Natural killer cell treated with Interleukin-12 subunit alpha and Interleukin-12 subunit beta and Interleukin-15 and Interleukin-18, amount 100 ng/mL, for 72 hours (primary cell): ENCODE measurements around the gene ATPAF2. TPM values are rescaled to one million over a fixed set of nuclear protein-coding genes. Genes with fewer than 3 reads are reported as not detected.
A peak's percentile ranks its signal among the peaks of the same experiment; 100 is the strongest.

ENCODE experiments used
- ATAC-seq, 2 donors: fragments of 150-1000 bp; cut with Tn5 transposase in 1 of 2; sonication (Bioruptor Pico), chemical (Tn5 transposase) in 1 of 2; 2 replicates each; pipeline ENCODE4 v1.10.0; 2021
- DNase-seq: peaks from one replicate; pipeline ENCODE4 v3.0.0; 2022; ENCODE audit warnings: low spot score
- H3K27ac Mint-ChIP-seq, 2 donors: 1 replicate in 1 of 2; 2 replicates in 1 of 2; pipeline ENCODE4 v1.8.0; 2022; ENCODE audit warnings: mixed read lengths in 2 of 2, mild to moderate bottlenecking in 1 of 2, moderate library complexity in 1 of 2
- H3K27me3 Mint-ChIP-seq, 2 donors: 1 replicate in 1 of 2; 2 replicates in 1 of 2; pipeline ENCODE4 v1.8.0; 2022; ENCODE audit warnings: mixed read lengths in 2 of 2
- H3K36me3 Mint-ChIP-seq: one replicate; pipeline ENCODE4 v1.8.0; 2022; ENCODE audit warnings: mixed read lengths
- H3K4me1 Mint-ChIP-seq, 2 donors: 1 replicate in 1 of 2; 2 replicates in 1 of 2; pipeline ENCODE4 v1.8.0; 2022; ENCODE audit warnings: low read depth in 2 of 2, mixed read lengths in 2 of 2, mild to moderate bottlenecking in 1 of 2
- H3K4me3 Mint-ChIP-seq: one replicate; pipeline ENCODE4 v1.8.0; 2022; ENCODE audit warnings: mixed read lengths
- H3K9me3 Mint-ChIP-seq: 2 replicates; pipeline ENCODE4 v1.8.0; 2022; ENCODE audit warnings: mixed read lengths
- total RNA-seq, 2 donors: library from RNA; stranded (reverse); gene quantifications; one replicate each; pipeline ENCODE4 v1.2.3, GENCODE V29; 2022

Gene ATPAF2
- total RNA-seq, 2 donors from 2014 or later = 40.1 to 52.1 TPM

- no peaks in the 10 kb centered on the region for H3K36me3 Mint-ChIP-seq
- DNase-seq = no peak
- no peak overlapping the region for H3K4me3 Mint-ChIP-seq
- no peak overlapping the region for H3K27ac Mint-ChIP-seq
- H3K9me3 Mint-ChIP-seq = no peaks in the 10 kb centered on the region
- no peaks in the 10 kb centered on the region for H3K27me3 Mint-ChIP-seq
- ATAC-seq = no peak
- H3K4me1 Mint-ChIP-seq = no peaks in the 10 kb centered on the region
Observed at GRCh38 chr17:17994271-17995069, 44.5 kb downstream of the ATPAF2 start.

DNA sequence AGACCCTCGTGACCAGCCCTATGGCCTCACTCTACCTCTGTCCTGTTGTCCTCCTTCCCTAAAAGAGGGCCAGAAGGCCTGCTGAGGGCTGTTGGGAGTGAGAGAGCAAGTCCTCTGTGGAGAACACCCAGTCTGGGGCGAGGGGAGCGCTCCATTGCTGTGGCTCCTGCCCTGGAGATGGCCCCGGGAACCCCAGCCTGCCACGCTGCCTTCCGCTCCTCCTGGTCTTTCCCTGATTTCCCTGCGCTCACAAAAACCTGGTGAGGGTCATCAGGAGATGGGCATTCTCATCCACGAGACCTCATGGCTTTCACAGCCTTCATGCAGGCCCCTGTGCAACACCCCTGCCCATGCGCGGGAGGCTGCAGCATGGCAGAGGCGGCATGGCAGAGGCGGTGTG is 45.1 kb downstream of the ATPAF2 start:
- no peaks in the 10 kb centered on the region for H3K4me1 Mint-ChIP-seq
- H3K4me3 Mint-ChIP-seq = no peak overlapping the region
- no peak overlapping the region for H3K27ac Mint-ChIP-seq
- H3K9me3 Mint-ChIP-seq = no peaks in the 10 kb centered on the region
- no peaks in the 10 kb centered on the region for H3K36me3 Mint-ChIP-seq
- ATAC-seq = no peak
- no peak for DNase-seq
- no peaks in the 10 kb centered on the region for H3K27me3 Mint-ChIP-seq

GRCh38 chr17:17993366-17993765 is 45.6 kb downstream of the ATPAF2 start:
- no peaks in the 10 kb centered on the region for H3K36me3 Mint-ChIP-seq
- H3K4me1 Mint-ChIP-seq = no peaks in the 10 kb centered on the region
- DNase-seq (no peak), ATAC-seq (no peak)
- H3K27me3 Mint-ChIP-seq = no peaks in the 10 kb centered on the region
- H3K27ac Mint-ChIP-seq = no peak overlapping the region
- no peaks in the 10 kb centered on the region for H3K9me3 Mint-ChIP-seq
- H3K4me3 Mint-ChIP-seq = no peak overlapping the region

DNA sequence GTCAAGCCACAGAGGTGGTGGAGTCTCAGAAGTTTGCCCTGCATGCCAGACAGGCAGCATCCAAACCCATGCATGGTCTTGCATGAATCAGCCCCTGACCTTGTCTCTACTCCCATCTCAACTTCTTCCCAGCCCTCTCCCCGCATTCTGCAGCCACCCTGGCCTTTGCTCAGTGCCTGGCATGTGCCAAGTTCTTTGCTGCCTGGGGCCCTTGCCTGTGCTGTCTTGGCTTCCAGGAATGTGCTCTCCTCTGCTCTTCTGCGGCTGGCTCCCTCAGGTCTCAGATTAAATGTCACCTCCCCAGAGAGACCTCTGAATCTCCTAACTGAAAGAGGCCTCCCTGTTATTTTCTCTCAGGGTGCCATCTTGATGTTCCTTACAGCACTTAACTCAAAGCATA is 48.7 kb downstream of the ATPAF2 start:
- Mint-ChIP-seq H3K27ac (no peak overlapping the region), H3K9me3 (no peaks in the 10 kb centered on the region), H3K4me1 (no peaks in the 10 kb centered on the region), H3K36me3 (no peaks in the 10 kb centered on the region), H3K27me3 (no peaks in the 10 kb centered on the region), H3K4me3 (no peak overlapping the region)
- no peak for ATAC-seq
- DNase-seq = no peak

DNA sequence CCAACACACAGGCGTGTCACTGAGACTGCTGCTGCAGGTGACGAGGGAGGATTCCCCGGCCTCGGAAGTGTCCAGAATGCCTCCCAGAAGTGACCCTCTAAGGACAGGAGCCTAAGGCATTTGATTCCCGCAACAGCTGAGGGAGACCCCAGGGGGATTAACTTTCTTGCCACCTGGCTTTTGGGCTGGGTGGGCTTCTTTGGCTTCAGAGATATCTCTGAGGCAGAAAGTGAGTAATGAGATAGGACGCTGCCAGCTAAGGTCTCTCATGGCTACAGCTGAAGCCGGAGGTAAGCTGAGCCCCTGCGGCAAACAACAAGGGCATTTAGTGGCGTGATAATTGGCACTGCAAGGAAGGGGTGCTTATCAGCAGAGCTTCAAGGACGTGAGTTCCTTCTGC is 49.4 kb downstream of the ATPAF2 start:
- no peak for DNase-seq
- H3K27ac Mint-ChIP-seq = no peak overlapping the region
- H3K4me3 Mint-ChIP-seq = no peak overlapping the region
- no peak for ATAC-seq
- H3K4me1 Mint-ChIP-seq = no peaks in the 10 kb centered on the region
- no peaks in the 10 kb centered on the region for H3K27me3 Mint-ChIP-seq
- H3K9me3 Mint-ChIP-seq = no peaks in the 10 kb centered on the region
- no peaks in the 10 kb centered on the region for H3K36me3 Mint-ChIP-seq

DNA sequence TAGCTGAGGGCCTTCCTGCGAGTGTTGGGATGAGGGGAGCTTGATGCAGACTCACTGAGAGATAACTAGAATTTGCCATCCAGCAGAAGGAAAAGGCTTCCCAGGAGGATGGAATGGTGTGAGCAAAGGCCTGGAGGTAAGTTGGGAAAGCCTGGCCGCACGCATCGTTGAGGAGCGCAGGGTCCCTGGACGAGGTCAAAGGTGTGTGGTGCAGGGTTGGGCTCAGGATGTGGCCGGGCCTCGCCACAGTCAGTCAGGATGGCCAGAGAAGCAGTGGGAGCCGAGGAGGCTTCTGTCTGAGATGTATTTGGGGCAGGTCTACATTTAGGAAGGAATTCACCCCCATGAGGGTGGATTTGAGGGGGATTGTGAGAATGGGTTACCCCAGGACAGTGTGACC is 49.9 kb downstream of the ATPAF2 start:
- ATAC-seq = no peak
- no peaks in the 10 kb centered on the region for H3K27me3 Mint-ChIP-seq
- no peak for DNase-seq
- H3K9me3 Mint-ChIP-seq = no peaks in the 10 kb centered on the region
- H3K4me3 Mint-ChIP-seq = no peak overlapping the region
- H3K4me1 Mint-ChIP-seq = no peaks in the 10 kb centered on the region
- H3K27ac Mint-ChIP-seq = no peak overlapping the region
- H3K36me3 Mint-ChIP-seq = no peaks in the 10 kb centered on the region

GRCh38 chr17:17988427-17988945 is 50.5 kb downstream of the ATPAF2 start:
- H3K27ac Mint-ChIP-seq = no peak overlapping the region
- no peaks in the 10 kb centered on the region for H3K36me3 Mint-ChIP-seq
- H3K27me3 Mint-ChIP-seq = no peaks in the 10 kb centered on the region
- H3K4me1 Mint-ChIP-seq = no peaks in the 10 kb centered on the region
- ATAC-seq (no peak), DNase-seq (no peak)
- H3K4me3 Mint-ChIP-seq = no peak overlapping the region
- no peaks in the 10 kb centered on the region for H3K9me3 Mint-ChIP-seq

GRCh38 chr17:17987901-17988300 is 51.1 kb downstream of the ATPAF2 start:
- no peaks in the 10 kb centered on the region for H3K4me1 Mint-ChIP-seq
- H3K9me3 Mint-ChIP-seq = no peaks in the 10 kb centered on the region
- DNase-seq = no peak
- no peaks in the 10 kb centered on the region for H3K36me3 Mint-ChIP-seq
- H3K27ac Mint-ChIP-seq = no peak overlapping the region
- no peaks in the 10 kb centered on the region for H3K27me3 Mint-ChIP-seq
- H3K4me3 Mint-ChIP-seq = no peak overlapping the region
- ATAC-seq = no peak

GRCh38 chr17:17987187-17987896 is 51.6 kb downstream of the ATPAF2 start:
- Mint-ChIP-seq H3K9me3 (no peaks in the 10 kb centered on the region), H3K36me3 (no peaks in the 10 kb centered on the region), H3K4me1 (no peaks in the 10 kb centered on the region), H3K27me3 (no peaks in the 10 kb centered on the region), H3K4me3 (no peak overlapping the region), H3K27ac (no peak overlapping the region)
- ATAC-seq (no peak), DNase-seq (no peak)

GRCh38 chr17:17985555-17985954 is 53.4 kb downstream of the ATPAF2 start:
- Mint-ChIP-seq H3K36me3 (no peaks in the 10 kb centered on the region), H3K9me3 (no peaks in the 10 kb centered on the region), H3K27ac (no peak overlapping the region), H3K4me1 (no peaks in the 10 kb centered on the region), H3K4me3 (no peak overlapping the region), H3K27me3 (no peaks in the 10 kb centered on the region)
- ATAC-seq = peak in 1 of 2 donors; percentile 34
- no peak for DNase-seq

DNA sequence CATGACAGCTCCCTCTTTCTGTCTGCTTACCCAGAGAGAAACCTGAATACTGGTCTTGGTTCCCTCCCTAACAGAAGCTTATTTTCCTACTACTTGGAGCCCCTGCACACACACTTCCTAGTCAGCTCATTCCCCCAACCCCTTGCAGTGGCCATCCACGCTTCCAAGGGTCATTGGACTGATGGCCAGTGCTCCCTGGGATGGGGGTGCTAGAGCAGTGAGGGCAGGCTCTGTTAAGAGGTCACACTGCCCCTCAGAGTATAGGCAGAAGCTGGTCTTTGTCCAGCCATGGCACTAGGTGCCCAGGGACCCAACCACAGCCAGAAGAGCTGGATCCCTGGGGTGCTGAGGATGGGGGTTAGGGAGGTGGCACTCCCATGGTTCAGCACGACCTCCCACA is 53.8 kb downstream of the ATPAF2 start:
- DNase-seq (no peak), ATAC-seq (peak in 1 of 2 donors; percentile 15)
- no peak overlapping the region for H3K4me3 Mint-ChIP-seq
- H3K36me3 Mint-ChIP-seq = no peaks in the 10 kb centered on the region
- no peaks in the 10 kb centered on the region for H3K4me1 Mint-ChIP-seq
- no peaks in the 10 kb centered on the region for H3K9me3 Mint-ChIP-seq
- H3K27ac Mint-ChIP-seq = no peak overlapping the region
- H3K27me3 Mint-ChIP-seq = no peaks in the 10 kb centered on the region

DNA sequence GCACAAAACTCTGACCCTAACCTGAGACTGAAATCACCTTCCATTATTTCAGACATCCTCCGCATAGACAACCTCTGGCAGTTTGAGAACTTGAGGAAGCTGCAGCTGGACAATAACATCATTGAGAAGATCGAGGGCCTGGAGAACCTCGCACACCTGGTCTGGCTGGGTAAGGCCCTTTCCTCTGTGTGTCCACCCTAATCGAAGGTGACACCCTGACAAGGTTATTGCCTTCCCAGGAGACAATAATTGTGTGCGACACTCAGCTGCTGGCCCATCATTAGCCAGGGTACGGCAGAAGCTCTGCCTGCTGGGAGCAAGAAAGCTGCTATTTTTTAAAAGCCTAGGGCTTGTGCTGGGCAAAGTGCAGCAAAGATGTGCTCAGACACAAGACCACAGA is 55.2 kb downstream of the ATPAF2 start:
- H3K4me3 Mint-ChIP-seq = no peak overlapping the region
- H3K36me3 Mint-ChIP-seq = no peaks in the 10 kb centered on the region
- ATAC-seq (no peak), DNase-seq (no peak)
- no peak overlapping the region for H3K27ac Mint-ChIP-seq
- no peaks in the 10 kb centered on the region for H3K27me3 Mint-ChIP-seq
- H3K9me3 Mint-ChIP-seq = no peaks in the 10 kb centered on the region
- no peaks in the 10 kb centered on the region for H3K4me1 Mint-ChIP-seq

GRCh38 chr17:17983376-17983775 is 55.6 kb downstream of the ATPAF2 start:
- no peak for DNase-seq
- ATAC-seq = no peak
- Mint-ChIP-seq H3K27ac (no peak overlapping the region), H3K4me1 (no peaks in the 10 kb centered on the region), H3K36me3 (no peaks in the 10 kb centered on the region), H3K27me3 (no peaks in the 10 kb centered on the region), H3K9me3 (no peaks in the 10 kb centered on the region), H3K4me3 (no peak overlapping the region)

DNA sequence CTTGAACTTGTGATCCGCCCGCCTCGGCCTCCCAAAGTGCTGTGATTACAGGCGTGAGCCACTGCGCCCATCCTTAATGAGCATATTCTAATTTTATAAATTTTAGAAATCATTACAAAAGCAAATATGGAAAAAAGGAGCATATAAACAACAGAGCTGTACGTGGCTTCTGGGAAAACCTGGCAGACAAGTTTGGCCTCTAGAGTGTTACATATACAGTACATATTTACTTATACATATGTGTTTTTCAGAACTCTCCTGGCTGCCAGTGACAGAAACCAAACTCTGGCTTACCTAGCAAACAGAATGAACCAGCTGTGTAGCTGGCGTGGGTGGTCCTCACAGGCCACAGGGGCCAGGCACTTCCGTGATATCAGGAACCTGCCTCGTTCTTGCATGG is 56.2 kb downstream of the ATPAF2 start:
- no peak for DNase-seq
- no peak overlapping the region for H3K4me3 Mint-ChIP-seq
- no peaks in the 10 kb centered on the region for H3K4me1 Mint-ChIP-seq
- no peaks in the 10 kb centered on the region for H3K9me3 Mint-ChIP-seq
- ATAC-seq = no peak
- no peak overlapping the region for H3K27ac Mint-ChIP-seq
- H3K36me3 Mint-ChIP-seq = no peaks in the 10 kb centered on the region
- H3K27me3 Mint-ChIP-seq = no peaks in the 10 kb centered on the region
